GM19324 (cell line): ENCODE results near the gene TMEM42.

Source experiments
- ATAC-seq: cut with Tn5 transposase; IDR thresholded peaks from one replicate; pipeline ENCODE4 v1.9.1; 2021; ENCODE audit warnings: mild to moderate bottlenecking, moderate library complexity; ENCODE audit not compliant: unreplicated experiment, low FRiP score

Gene TMEM42

DNA sequence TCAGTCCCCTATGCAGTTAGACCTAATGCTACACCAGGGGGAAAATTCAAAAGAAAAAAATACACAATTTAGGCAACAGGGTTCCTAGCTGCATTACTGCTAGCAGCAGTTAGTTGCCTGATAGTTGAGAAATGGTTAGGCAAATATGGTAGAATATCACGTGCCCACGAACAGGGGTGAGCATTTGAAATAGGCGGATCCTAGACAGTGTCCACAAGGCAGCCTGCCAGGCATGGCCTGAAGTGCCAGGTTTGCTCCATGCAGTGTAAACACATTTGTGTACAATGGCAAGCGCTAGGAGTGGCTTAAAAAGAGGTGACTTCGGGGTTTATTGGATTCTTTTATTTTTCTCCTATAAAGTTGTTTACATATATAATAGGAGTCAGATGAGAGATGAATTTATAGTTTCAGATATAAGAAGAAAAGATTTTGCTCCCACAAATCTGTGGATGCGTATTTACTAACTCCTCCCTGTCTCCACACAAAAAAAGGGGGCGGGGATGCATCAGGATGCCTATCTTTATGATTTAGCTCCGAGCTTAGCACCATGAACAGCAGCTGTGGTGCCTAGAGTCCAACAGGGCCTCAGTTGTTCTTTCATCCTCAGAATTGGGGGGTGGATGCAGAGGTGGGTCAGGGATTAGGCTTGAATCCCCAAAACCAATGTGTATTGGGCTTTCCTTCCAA is 8.8 kb downstream of the TMEM42 start:
- no peak for ATAC-seq

DNA sequence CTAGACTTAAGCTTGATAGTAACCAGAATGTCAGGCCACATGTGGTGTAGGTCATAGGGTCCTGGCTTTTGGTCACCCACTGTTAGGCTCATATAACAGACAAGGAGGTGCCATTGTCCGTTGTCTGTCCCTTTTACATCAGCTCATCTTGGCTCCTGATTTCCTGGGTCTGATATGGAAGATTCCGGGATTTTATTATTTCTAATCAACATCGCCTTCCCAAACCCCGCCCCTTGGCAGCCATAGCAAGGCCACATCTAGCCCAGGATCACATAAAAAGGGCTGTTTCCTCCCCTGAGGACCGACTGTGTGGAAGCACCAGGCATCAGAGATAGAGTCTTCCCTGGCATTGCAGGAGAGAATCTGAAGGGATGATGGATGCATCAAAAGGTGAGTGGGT is 12.6 kb downstream of the TMEM42 start, which contains the start of gene TGM4:
TGM4 (plus strand) TSS at position 301 of the 400 bp plus-strand sequence; CDS start at position 372, 71 bp downstream.
- no peak for ATAC-seq

DNA sequence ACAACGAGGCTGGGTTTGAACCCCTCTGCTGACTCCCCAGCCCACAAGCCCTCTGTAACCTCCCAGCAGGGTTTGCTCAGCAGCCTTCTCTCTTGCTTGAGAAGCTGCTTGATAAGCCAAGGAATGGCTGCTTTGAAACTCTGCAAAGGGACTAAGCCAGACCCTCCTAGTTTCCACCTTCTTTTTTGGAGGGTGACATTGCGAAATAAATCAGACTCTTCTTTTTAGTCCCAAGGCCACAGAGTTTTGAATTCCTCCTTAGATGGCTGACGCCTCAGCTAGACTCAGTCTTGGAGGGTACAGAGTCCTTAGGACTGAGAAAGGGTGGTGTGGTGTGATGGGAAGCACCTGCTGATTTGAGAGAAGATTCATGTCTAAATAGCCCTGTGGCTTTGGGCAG is 13.9 kb downstream of the TMEM42 start:
- ATAC-seq = no peak

DNA sequence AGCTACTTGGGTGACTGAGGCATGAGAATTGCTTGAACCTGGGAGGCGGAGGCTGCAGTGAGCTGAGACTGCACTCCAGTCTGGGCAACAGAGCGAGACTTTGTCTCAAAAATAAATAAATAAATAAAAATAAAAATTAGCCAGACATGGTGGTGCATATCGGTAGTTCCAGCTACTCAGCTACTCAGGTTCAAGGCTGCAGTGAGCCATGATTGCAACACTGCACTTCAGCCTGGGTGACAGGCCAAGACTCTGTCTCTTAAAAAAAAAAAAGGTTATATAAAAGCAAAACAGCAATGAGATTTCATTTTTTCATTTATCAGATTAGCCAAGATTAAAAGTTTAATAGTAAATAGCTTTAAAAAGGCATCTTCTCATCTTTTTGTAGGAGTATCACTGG is 15.6 kb downstream of the TMEM42 start:
- no peak for ATAC-seq

DNA sequence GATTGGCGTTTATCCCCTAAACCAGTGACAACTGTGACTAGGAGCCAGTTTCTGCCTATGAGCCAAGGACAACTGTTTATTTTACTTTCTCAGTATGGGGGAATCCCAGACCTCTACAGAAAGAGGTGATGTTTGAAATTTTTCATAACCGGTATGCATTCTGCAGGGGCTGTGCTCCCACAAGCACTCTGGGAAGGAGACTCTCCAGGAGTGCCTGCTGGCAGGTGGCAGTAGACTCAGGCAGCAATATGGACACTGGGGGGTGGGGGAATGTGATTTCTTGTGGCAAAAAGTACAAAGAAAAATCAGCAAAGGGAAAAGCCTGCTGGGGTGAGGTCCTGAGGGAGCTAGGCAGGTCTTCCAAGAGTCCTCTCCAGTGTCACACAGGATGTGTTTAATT is 18.6 kb downstream of the TMEM42 start:
- no peak for ATAC-seq

DNA sequence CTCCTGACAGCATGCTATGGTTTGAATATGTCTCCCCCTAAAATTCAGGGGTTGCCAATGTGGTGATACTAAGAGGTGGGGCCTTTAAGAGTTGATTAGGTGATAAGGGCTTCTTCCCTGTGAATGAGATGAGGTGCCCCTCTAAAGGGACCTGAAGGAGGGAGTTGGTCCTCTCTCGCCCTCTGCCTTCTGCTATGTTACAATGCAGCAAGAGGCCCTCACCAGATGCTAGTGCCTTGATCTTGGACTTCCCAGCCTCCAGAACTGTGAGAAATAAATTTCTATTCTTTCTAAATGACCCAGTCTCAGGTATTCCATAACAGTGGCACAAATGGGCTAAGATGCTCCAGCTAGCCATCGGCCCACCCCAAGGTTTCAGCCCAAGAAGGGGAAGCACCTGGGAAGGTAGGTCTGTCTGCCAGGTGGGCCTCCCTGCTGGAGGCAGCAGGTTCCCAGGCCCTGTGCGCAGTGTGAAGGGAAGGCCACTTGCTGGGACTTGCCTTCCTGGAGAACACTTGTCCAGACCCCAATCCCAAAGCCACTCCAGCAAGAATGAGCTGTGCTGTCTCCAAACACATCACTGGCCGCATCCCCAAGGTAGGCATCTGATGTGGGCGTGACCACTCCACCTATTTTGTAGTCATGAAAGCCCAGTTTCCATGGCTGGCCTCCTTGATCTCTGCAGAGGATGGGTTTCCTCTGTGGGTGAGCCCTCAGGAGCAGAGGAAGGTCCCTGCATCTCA is 21.7 kb downstream of the TMEM42 start:
- ATAC-seq = no peak

DNA sequence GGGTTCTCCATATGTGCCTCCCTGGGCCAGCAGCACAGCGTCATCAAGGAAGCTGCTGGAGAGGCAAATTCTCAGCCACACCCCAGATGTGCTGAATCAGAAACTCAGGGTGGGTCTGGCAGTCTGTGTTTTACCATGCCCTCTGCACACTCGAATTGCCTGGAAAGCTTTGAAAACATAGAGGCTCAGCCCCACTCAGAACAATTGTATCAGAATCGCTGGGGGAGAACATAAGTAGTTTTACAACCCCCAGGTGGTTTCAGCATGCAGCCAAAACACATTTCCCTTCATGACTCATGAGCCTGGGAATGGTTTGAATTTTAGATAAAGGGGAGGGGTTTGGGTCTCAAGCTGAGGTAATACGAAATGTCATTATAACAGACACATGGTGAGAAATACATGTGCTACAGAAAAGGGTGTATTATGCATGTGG is 22.3 kb downstream of the TMEM42 start:
- ATAC-seq = no peak

DNA sequence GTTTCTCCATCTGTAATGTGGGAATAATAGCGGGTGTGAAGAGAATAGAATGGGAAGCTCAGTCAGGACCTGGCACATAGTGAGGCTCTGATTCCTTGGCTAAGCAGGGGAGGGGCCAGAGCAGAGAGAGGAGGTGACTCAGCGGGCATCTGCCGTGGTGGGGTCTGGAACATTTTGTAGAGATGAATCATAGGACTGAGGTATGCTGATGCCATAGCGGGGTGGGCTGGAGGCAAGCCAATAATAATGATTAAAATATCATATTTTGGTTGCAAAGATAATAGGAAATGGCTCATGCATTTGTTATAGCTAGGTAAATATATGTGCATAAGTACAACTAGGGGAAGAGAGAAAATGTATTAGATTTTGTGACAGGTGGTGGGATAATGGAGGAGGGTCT is 23.9 kb downstream of the TMEM42 start:
- no peak for ATAC-seq

DNA sequence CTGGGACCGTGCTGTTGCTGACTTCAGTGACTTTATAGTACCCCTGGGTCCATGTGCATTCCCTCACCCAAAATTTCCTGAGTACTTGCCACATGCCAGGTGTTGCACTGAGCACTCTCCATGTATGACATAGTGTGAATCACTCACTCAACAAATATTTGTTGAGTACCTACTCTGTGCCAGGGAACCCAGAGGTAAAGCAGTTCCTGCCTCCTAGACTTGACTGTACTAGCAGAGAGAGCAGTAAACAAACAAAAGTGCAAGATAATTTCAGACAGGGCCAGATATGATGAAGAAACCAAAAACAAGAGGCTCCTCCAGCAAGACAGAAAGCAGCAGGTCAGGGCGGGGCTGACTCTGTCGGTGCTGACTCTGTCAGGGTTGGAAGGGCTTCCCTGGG is 24.8 kb downstream of the TMEM42 start:
- no peak for ATAC-seq

DNA sequence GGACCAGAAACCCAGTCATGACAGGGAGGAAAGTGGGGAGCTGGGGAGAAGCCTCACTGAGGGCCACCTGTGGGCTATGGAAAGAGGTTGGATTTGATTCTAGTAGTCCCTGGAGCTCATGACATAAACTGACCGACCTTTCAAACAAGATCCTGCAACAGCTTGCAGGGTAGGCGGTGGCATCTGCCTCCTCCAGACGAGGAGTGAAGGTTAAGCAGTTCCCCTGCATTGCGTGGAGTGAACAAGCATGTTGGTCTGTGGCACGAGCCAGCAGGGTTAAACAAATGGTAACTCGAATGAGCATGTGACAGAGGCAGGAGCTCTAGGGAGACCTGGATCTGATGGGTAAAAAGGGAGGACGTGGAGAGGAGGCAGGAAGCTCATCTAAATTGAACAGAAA is 25.4 kb downstream of the TMEM42 start:
- ATAC-seq = no peak

DNA sequence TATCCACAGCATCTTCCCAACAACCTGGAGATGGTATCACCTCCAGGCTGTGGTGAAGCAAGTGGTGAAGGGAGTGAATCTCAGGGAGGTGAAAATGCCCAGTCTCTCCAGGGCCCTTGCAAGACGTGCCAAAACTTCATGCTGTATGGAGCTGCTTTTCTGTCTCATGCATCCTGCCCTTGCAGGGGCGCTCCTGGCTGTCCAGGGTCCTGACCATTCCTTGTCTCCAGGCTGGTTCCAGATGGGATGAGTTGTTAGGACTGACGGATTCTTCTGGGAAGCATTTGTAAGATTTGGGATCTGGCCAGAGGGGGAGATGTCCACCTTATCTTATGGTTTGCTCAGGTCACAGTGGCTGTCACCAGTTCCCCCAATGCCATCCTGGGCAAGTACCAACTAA is 28.5 kb downstream of the TMEM42 start:
- no peak for ATAC-seq

DNA sequence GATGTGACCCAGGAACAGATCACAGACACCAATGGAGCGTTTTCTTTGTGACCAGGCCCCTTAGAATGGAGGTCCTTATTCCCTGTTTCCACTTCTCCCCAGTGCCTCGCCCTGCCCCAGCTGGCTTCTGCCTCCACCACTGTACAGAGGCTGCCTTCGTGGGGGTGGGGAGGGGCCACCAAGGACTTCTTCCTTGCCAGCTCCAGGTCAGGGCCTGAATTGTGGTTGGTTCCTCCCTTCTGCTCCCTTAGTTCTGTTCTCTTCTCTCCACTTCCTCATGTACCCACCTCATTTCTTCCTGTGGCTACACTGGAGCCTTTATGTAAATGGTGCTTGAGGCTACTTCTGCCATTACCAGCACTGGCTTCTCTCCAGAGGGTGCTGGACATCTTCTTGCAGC is 29.1 kb downstream of the TMEM42 start:
- no peak for ATAC-seq

DNA sequence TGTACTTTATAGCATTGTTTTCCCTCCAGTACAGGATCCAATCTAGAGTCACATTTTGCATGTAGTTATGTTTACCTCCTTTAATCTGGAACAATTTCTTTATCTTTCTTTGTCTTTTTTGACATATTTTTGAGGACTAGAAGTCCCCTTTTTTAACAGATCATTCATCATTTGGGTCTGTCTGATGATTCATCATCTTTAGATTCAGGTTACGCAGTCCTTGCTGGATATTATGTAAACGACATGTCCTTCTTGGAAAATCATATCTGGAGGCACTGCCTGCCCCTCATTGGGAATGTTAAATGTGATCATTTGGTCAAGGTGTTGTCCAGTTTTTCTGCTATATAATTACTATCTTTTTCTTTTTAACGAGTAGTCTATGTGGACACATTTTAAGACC is 31.0 kb downstream of the TMEM42 start:
- no peak for ATAC-seq

DNA sequence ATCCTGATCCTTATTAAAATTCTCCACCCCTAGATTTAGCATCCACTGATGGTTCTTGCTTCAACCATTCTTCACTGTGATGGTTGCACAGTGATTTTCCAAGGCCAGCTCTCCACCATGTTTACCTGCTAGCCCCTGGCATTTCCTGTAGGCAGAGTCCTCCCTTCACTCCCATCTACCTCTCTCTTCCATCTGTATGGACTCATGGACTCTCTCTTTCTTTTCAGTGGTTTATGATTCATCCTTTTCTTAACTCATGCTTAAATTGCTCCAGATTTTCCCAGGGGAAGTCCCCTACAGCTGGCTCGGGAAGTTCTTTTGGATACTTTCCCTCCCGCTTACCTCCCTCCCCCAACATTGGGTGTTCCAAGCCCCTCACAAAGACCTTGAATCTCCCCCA is 31.4 kb downstream of the TMEM42 start:
- ATAC-seq = no peak

DNA sequence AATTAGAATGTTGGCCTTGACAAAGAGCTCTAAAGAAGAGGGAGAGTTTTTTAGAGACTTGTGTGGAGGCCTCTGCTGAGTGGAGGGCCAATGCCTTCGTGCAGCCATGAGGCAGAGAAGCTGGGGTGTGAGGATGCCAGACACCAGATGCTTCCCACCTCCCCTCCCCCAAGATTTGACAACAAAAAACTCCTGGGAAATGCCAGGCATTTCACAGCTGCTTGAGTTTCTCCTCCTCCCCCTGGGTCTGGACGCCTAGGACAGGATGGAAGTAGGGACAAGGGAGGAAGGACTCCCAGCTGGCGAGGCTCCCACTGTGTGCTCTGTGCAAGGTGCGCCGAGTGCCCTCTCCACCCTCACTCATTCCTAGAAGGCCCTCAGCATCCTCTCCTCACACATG is 32.8 kb downstream of the TMEM42 start:
- ATAC-seq = no peak

DNA sequence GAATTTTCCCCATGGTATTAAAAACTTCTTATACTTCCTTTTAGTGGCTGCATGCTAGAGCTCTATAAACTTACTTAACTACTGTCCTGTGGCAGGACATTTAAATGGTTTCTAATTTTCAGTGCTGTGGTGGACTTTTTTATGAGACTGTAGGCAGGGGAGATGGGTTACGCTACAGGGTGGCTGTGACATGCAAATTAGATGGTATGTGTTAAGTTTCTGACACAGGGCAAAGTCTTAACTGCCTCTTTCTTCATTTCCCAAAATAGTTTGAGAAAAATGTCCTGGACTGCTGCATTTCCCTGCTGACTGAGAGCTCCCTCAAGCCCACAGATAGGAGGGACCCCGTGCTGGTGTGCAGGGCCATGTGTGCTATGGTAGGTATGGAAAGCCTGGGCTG is 34.7 kb downstream of the TMEM42 start:
- ATAC-seq = no peak

DNA sequence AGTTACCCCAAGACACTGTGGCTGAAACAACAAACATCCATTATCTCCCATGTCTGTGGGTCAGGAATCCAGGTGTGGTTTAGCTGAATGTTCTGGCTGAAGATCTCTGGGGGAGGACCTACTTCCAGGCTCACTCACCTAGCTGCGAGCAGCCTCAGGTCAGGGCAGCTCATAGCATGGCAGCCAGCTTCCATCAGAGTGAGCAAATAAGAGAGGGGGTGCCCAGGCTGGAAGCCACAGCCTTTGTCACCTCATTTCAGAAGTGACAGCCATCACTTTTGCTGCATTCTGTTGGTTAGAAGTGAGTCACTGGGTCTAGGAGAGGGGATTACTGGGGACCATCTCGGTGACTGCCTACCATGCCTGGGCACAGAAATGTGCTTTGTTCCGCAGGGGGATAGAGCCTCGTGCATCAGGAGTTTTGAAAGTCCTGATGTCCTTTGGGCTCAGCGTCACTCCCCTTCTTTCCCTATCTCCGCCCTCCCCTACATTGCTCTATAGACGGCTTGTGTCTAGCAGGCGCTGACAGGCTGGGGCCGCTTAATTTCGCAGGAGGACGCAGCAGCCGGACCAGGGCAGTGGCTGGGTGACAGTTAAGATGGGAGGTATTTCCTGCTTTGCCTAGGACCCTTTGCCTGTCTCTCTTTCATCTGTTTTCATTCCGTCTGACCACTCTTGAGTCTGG is 38.1 kb downstream of the TMEM42 start:
- no peak for ATAC-seq

DNA sequence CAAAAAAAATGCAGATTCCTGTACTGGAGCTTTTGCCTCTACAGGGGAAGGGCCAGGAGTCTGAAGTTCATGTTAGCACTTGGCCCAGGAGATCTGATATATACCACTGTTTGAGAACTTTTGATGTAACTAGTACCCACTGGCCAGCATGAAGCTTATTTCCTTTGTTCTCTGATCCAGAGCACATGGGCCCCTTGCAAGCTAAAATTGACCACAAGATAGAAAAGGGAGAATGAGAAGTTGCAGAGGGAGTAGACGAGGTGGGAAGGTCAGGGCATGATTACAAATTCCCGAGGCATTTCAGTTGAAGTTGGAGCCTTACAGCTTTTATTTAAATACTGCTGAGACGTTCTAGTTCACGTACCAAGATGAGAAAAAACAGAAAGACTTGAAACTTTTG is 40.9 kb downstream of the TMEM42 start:
- no peak for ATAC-seq

DNA sequence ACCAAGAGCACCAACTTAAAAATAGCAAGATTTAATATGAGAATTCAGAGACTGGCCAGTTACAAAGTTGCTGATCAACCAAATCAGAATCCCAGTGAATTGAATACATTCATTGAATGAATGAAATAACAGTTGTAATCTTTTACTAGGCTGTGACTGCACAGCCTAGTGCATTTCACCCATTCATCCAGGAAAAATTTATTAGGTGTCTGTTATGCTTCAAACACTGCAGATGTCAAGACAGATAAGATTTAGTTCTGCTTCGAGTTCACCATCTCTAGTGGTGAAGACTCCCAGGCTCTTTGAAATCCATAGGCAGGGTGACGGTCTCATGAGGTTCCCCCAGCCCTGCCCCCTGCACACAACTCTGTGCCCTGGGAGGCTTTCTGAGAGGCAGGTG is 41.6 kb downstream of the TMEM42 start:
- ATAC-seq = no peak

DNA sequence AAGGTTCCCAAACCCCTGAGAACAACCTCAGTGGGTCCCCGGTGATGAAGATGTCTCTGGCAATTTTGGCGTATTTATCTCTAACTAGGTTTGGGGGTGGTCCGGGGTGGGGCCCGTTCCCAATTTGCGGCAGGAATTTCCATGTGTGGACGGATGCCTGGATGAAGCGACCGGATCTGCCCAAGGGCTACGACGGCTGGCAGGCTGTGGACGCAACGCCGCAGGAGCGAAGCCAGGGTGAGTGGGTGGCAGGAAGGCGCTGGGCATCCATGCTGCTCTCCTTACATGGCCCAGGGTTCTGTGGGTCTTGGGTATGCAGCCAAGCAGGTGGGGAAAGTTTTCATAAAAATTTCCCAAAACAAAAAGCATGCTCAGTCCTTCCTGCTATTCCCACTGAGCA is 42.0 kb downstream of the TMEM42 start:
- no peak for ATAC-seq

DNA sequence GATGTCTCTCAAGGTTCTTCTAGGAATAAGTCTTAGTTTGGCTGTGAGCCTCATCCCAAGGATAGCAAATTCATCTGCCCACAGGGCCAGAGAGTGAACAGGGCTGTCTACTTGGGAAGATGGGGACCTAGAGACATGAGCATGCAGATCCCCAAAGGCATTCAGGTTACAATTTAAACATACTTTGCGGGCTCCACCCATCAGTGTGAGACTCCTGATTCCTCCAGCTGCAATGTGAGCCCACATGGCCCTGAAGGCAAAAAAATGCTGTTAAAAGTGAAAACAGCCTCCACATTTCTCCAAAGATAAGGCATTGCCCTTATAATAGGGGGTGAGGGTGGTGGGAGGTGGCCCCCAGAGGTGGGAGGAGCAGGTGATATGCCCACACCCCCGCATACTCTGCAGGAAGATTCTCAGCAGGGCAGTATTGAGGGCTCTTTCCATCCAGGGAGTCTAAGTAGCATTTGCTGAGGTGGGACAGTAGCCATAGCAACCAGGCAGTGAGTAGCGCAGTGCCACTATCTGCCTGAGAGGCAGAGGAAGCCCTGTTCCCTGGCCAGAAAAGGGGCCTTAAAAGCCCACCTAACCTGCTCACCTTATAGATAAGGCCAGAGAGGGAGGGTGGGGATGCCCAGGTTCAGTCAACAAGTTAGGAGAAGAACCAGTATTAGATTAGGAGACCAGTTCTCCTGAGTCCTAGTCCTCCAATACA is 43.9 kb downstream of the TMEM42 start:
- no peak for ATAC-seq
